ES-I3 (cell line): ENCODE measurements around the gene FAM25G.
"Not testable (repeated sequence)": the region's sequence is repeated elsewhere in the genome, so short reads cannot be mapped to it uniquely, and the experiment has no call there.

Source experiments
- H3K36me3 ChIP-seq: 2 replicates; pipeline ENCODE4 v1.6.1; 2013; ENCODE audit warnings: mild to moderate bottlenecking, low read length, control low read depth, moderate library complexity; ENCODE audit not compliant: insufficient read depth
- H3K4me1 ChIP-seq: 2 replicates; pipeline ENCODE4 v1.6.1; 2013; ENCODE audit warnings: mild to moderate bottlenecking, control low read depth, low read length; ENCODE audit not compliant: insufficient read depth
- H3K9ac ChIP-seq: 2 replicates; pipeline ENCODE4 v1.6.1; 2013; ENCODE audit warnings: low read depth, mild to moderate bottlenecking, low read length, moderate library complexity
- H3K9me3 ChIP-seq: 2 replicates; pipeline ENCODE4 v1.6.1; 2013; ENCODE audit warnings: mild to moderate bottlenecking, low read length, moderate library complexity; ENCODE audit not compliant: control insufficient read depth, insufficient read depth

The FAM25G gene

DNA sequence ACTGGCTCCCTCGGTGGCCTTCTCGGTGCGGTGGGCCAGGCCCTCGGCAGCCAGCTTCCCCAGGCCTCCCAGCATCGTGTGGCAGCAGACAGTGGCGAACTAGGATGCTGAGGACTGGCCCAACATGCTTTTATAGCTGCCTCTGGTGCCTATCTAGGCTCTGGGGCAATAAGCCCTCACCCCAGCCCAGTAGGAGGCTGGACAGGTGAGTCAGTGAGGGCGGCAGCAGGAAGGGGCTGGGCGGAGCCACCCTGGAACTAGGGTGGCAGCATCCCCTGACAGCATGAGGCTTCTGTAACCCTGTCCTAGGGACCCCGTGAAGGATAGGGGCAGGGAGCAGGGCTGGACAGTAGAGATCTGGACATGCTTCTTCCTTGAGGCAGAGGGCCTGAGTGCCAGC, at the start of gene FAM25G:
Gene FAM25G (minus strand): TSS at position 101 of the 400 bp plus-strand sequence. CDS start 26 bp downstream, at position 75.
- H3K9me3 ChIP-seq, H3K9ac ChIP-seq, H3K4me1 ChIP-seq, H3K36me3 ChIP-seq: not testable (repeated sequence)

DNA sequence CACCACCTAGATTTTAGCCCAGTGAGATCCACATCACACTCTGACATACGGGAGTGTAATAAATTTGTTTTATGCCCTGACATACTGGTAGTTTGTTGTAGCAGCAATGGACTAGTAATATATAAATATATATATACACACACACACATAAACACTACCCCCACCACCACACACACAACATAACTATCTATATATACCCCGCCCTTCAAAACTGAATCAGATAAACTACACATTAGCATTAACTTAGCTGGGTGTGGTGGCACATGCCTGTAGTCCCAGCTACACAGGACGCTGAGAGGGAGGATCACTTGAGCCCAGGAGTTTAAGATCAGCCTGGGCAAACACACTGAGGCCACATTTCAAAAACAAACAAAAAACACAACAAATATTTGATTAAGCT, 44.9 kb upstream of the FAM25G start:
- not testable (repeated sequence) for H3K9ac ChIP-seq, H3K36me3 ChIP-seq, H3K9me3 ChIP-seq, H3K4me1 ChIP-seq

DNA sequence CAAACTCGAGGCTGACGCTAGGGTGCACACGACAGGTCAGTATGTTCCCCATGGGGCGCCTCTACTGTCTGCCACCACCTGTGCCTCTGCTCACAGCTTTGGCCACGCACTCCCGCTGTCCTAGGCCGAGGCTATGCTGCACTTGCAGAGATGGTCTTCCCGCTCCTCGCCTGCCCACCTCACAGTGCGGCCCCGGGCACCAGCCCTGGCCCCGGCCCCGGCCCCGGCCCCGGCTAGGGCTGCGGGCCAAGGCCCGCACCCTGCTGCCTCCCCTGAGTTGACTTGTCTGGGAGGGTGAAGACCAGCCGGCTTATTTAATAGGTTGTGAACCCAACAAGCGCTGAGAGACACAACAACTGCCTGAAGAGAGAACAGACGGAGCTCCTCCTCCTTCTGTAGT, 32.0 kb upstream of the FAM25G start, which contains the start of gene AGAP9:
Gene AGAP9 (minus strand): TSS at position 164 of the 400 bp plus-strand sequence. CDS start 112 bp downstream, at position 52.
- H3K4me1 ChIP-seq, H3K9me3 ChIP-seq, H3K36me3 ChIP-seq: not testable (repeated sequence)

DNA sequence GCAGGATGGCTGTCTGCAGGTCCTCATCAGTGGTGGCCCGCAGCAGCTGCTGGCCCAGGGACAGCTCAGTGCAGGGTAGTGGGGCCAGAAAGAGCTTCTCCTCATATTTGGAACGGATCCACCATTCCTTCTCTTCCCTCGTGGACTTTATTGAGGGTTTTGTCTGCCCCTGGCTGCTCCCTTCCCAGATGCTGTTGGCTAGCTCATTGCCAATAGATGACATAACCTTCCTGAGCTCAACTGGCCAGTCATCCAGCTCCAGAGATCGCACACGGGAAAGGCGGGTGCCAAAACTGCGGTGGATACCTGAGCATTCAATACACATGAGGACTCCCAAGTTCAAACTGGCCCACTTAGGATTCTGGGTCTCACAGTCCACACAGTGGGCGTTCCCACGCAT, 10.8 kb upstream of the FAM25G start:
- H3K9me3 ChIP-seq, H3K36me3 ChIP-seq, H3K4me1 ChIP-seq, H3K9ac ChIP-seq: not testable (repeated sequence)

More for the DNA sequence above, 32.0 kb upstream of the FAM25G start, which contains the start of gene AGAP9:
- not testable (repeated sequence) for H3K9ac ChIP-seq

DNA sequence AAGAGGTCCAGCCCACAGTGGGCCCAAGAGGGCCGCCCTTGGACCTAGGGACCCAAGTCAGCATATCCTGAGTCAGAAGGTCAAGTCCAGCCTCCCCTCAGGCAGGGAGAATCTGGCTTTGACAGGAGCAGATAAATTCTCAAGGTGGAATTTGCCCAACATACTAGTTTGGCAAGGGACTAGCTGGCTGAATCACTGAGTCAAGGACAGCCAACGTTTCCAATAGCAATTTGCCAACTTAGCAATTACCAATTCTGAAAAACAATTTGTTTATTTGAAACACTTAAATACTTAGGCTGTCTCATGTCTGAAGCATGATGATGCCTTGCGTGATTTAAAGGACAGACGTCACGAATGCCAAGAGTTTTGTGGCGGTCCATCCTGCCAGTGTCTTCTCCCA, 2.7 kb upstream of the FAM25G start:
- not testable (repeated sequence) for H3K4me1 ChIP-seq, H3K36me3 ChIP-seq, H3K9me3 ChIP-seq, H3K9ac ChIP-seq

GRCh38 chr10:47489630-47490029, 1.9 kb downstream of the FAM25G start:
- not testable (repeated sequence) for H3K4me1 ChIP-seq, H3K9me3 ChIP-seq, H3K36me3 ChIP-seq, H3K9ac ChIP-seq

DNA sequence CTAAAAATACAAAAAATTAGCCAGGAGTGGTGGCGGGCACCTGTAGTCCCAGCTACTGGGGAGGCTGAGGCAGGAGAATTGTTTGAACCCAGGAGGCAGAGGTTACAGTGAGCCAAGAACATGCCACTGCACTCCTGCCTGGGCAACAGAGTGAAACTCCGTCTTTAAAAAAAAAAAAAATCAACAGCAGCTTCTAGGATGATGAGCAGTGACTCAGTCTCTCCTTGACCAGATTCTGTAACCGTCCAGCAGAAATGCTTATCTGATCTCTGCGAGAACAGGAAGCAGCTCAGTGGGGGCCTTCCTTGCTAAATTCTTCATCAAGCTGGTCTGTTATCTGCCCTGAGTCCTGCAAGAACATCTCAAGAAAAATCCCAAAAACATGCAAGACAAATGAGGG, 5.6 kb downstream of the FAM25G start:
- not testable (repeated sequence) for H3K4me1 ChIP-seq, H3K36me3 ChIP-seq, H3K9me3 ChIP-seq, H3K9ac ChIP-seq

DNA sequence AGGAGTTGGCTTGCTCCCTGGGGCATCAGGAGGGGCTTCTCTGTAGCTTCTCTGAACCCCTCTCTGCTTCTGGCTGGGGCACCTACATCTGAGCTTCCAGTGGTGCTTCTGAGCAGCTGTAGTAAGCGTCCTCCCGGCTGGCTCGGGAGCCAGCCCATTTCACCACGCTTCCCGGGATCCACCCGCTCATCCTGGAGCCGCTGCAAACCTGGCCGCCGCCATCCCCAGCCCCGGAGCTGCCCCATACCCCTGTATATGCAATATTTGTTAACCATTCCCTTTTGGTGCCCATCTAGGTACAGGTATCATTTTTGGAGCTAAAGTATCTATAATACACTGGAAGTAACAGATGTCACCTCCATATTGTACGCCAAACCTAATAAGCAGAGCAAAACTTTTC, 6.7 kb downstream of the FAM25G start:
- H3K9ac ChIP-seq, H3K4me1 ChIP-seq, H3K9me3 ChIP-seq, H3K36me3 ChIP-seq: not testable (repeated sequence)

DNA sequence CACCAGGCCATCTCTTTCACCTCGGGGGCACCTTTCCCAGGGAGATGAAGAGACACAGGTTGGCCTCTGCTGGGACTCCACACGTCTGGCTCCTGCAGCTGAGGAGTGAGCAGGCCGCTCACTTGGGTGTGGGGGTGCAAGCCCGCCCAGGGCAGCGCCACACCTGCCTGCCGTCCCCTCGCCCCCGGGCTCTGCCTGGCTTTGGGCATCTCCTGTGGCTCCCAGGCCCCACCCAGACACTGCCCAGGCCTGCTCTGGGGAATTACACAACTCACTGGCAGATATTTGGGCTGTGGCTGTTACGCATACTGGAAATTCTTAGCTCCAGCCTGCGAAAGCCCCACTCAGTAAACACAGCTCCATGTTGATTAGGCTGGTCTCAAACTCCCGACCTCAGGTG, 7.6 kb downstream of the FAM25G start, which contains the start of gene ANXA8:
Gene ANXA8 (minus strand): TSS at position 193 of the 400 bp plus-strand sequence. CDS start 182 bp downstream, at position 11.
- not testable (repeated sequence) for H3K9me3 ChIP-seq, H3K4me1 ChIP-seq, H3K9ac ChIP-seq, H3K36me3 ChIP-seq

DNA sequence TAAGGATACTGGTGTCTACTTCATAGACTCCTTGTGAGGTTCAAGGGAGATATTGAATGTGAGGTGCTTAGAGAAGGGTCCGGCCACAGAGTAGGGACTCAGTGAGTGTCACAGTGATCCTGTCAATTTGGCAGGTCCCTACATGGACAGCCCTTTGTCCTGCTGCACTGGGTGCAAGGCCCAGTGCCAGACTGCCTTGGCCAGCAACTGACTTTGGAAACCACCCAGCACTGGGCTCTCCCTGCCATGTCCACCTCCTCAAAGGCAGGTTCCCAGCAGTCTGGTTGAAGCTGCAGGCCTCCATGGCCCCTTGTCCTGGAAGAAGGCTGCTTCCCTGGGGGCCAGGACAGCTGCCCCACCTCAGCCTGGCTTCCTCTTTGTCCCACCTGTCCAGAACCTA, 9.1 kb downstream of the FAM25G start:
- H3K9me3 ChIP-seq, H3K4me1 ChIP-seq, H3K9ac ChIP-seq, H3K36me3 ChIP-seq: not testable (repeated sequence)

DNA sequence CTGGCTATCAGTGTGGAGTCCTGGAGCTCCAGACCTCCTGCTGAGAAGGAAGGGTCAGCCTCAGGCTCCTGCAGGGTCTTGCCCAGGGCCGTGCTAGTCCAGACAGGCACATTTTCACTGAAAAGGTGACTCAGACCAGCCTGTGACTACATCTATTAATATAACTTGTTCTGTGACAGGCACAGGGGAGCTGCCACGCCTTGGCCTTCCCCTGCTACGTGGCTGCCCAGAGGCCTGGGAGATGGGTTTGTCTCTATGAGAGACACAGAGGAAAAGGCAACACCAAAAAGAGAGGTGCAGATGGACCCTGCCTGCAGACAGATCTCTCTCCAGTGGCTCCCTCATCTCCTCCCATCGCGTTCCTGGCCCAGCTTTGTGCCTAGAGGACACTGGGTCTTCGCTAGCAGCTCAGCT, 9.7 kb downstream of the FAM25G start:
- not testable (repeated sequence) for H3K9me3 ChIP-seq, H3K4me1 ChIP-seq, H3K36me3 ChIP-seq, H3K9ac ChIP-seq

- H3K9ac ChIP-seq, H3K9me3 ChIP-seq, H3K36me3 ChIP-seq, H3K4me1 ChIP-seq: not testable (repeated sequence)
These were observed 10.2 kb downstream of the FAM25G start for GRCh38 chr10:47481182-47481766.

- H3K36me3 ChIP-seq, H3K9ac ChIP-seq, H3K9me3 ChIP-seq, H3K4me1 ChIP-seq: not testable (repeated sequence)
These were observed 11.4 kb downstream of the FAM25G start for GRCh38 chr10:47480133-47480532.

DNA sequence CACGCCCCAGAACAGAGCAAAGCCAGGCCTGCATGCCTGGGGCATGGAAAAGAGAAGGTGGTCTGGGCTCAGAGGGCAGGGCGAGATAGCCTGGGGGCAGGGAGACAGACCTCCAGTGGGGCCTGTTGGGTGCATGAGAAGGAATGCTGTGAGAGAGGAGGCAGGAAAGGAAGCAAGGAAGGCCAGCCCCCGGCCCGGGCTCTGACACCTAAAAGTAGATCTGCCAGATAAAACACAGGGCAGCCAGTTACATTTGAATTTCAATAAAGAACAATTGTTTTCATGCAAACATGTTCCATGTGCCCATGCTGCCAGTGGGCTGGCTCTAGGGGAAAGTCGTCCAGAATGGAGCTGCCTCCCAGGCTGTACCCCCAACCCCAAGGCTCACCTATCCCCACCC, 13.4 kb downstream of the FAM25G start:
- not testable (repeated sequence) for H3K36me3 ChIP-seq, H3K9me3 ChIP-seq, H3K4me1 ChIP-seq, H3K9ac ChIP-seq

GRCh38 chr10:47477078-47477477, 14.4 kb downstream of the FAM25G start:
- not testable (repeated sequence) for H3K9me3 ChIP-seq, H3K36me3 ChIP-seq, H3K4me1 ChIP-seq, H3K9ac ChIP-seq

DNA sequence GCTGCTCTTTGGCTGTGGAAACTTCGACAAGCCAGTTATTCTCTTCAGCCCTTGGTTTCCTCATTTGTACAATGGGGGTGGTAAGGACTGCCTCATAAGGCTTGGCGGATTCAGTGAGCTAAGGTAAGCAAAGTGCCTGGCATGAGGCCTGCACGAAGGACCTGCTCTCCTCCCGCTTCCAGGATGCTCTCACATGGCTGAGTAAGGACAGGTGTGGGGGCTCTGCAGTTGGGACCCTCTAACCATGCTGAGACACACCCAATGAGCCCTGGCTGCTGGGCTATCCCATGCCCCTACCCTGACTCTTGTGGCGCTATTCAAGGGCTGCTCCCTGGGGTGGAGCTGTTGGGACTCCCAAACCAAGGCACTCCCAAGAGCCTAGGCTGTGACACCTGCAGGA, 16.4 kb downstream of the FAM25G start:
- not testable (repeated sequence) for H3K36me3 ChIP-seq, H3K9ac ChIP-seq, H3K4me1 ChIP-seq, H3K9me3 ChIP-seq
